GM18951 (cell line): ENCODE results near the gene TAOK3.

Experiments used
- POLR2A ChIP-seq: IDR thresholded peaks from 4 replicates; pipeline ENCODE4 v1.6.1; 2011; ENCODE audit warnings: mild to moderate bottlenecking; ENCODE audit not compliant: insufficient read length, insufficient read depth; ENCODE audit errors: extremely low read depth
- in situ Hi-C: fragments of 300-500 bp; cut with MboI; formaldehyde crosslinking; loops from one replicate; pipeline ENCODE4 v1.12.0; 2022; ENCODE audit warnings: low sequenced_read_pairs, mixed read lengths, inconsistent platforms; ENCODE audit not compliant: unreplicated experiment

TAOK3 gene

GRCh38 chr12:118391424-118391823, 18.7 kb upstream of the TAOK3 start:
- in situ Hi-C loops = loop anchor here (25.0 kb wide), 1 partner anchor 504 kb away; no protein-coding TSS in a partner anchor
- TF ChIP-seq POLR2A = no peak

- in situ Hi-C loops = loop anchor here (10.0 to 25.0 kb wide), 2 partner anchors 193 to 491 kb away; no protein-coding TSS in a partner anchor
- no peak for TF ChIP-seq POLR2A
These were observed 5.3 kb upstream of the TAOK3 start for GRCh38 chr12:118377884-118378470.

GRCh38 chr12:118377021-118377883, 4.5 kb upstream of the TAOK3 start:
- no peak for TF ChIP-seq POLR2A
- in situ Hi-C loops = loop anchor here (10.0 to 25.0 kb wide), 2 partner anchors 192 to 490 kb away; no protein-coding TSS in a partner anchor

GRCh38 chr12:118376089-118377020, 3.6 kb upstream of the TAOK3 start, which contains the start of gene SUDS3:
Gene SUDS3, plus strand, starts transcription at chr12:118376555. Its CDS starts 137 bp downstream, at chr12:118376692.
- peak; percentile 69 for TF ChIP-seq POLR2A
- in situ Hi-C loops = loop anchor here (10.0 to 25.0 kb wide), 2 partner anchors 192 to 489 kb away; no protein-coding TSS in a partner anchor

- TF ChIP-seq POLR2A = no peak
- in situ Hi-C loops = loop anchor here (10.0 to 25.0 kb wide), 2 partner anchors 191 to 488 kb away; no protein-coding TSS in a partner anchor
These were observed 2.6 kb upstream of the TAOK3 start for GRCh38 chr12:118375348-118375747.

GRCh38 chr12:118374909-118375308, 2.2 kb upstream of the TAOK3 start:
- no peak for TF ChIP-seq POLR2A
- in situ Hi-C loops = loop anchor here (10.0 to 25.0 kb wide), 2 partner anchors 190 to 488 kb away; no protein-coding TSS in a partner anchor

- no peak for TF ChIP-seq POLR2A
- in situ Hi-C loops = loop anchor here (10.0 kb wide), 1 partner anchor 189 kb away; no protein-coding TSS in a partner anchor
These were observed 1.5 kb upstream of the TAOK3 start for GRCh38 chr12:118374126-118374725.

- in situ Hi-C loops = loop anchor here (10.0 kb wide), 1 partner anchor 189 kb away; no protein-coding TSS in a partner anchor
These were observed 909 bp upstream of the TAOK3 start for GRCh38 chr12:118373616-118374015.

GRCh38 chr12:118371321-118372282, 1.1 kb downstream of the TAOK3 start:
- TF ChIP-seq POLR2A = no peak
- in situ Hi-C loops = loop anchor here (10.0 kb wide), 1 partner anchor 187 kb away; no protein-coding TSS in a partner anchor

More at GRCh38 chr12:118373616-118374015, 909 bp upstream of the TAOK3 start:
- TF ChIP-seq POLR2A = no peak

- TF ChIP-seq POLR2A = no peak
- in situ Hi-C loops = loop anchor here (10.0 kb wide), 1 partner anchor 186 kb away; no protein-coding TSS in a partner anchor
These were observed 2.1 kb downstream of the TAOK3 start for GRCh38 chr12:118370601-118371000.

- in situ Hi-C loops = no loop called here
- no peak for TF ChIP-seq POLR2A
These were observed 3.9 kb downstream of the TAOK3 start for GRCh38 chr12:118368821-118369220.
